GM19438 (cell line): ENCODE measurements around the gene HBA1.
"Not testable (repeated sequence)": the region's sequence is repeated elsewhere in the genome, so short reads cannot be mapped to it uniquely, and the experiment has no call there.

Experiments
- ATAC-seq: cut with Tn5 transposase; IDR thresholded peaks from one replicate; pipeline ENCODE4 v1.9.1; 2021; ENCODE audit warnings: low read depth; ENCODE audit not compliant: unreplicated experiment

The HBA1 gene

DNA sequence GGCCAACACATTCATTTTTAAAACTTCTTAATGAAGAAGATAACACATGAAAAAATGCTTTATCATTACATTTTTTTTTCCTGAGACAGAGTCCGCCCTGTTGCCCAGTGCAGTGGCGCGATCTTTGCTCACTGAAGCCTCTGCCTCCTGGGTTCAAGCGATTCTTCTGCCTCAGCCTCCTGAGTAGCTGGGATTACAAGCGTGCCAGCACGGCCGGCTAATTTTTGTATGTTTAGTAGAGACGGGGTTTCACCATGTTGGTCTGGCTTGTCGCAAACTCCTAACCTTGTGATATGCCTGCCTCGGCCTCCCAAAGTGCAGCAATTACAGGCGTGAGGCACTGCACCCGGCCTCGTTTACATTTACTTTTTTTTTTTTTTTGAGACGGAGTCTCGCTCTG is 17.0 kb downstream of the HBA1 start:
- ATAC-seq, result no peak

DNA sequence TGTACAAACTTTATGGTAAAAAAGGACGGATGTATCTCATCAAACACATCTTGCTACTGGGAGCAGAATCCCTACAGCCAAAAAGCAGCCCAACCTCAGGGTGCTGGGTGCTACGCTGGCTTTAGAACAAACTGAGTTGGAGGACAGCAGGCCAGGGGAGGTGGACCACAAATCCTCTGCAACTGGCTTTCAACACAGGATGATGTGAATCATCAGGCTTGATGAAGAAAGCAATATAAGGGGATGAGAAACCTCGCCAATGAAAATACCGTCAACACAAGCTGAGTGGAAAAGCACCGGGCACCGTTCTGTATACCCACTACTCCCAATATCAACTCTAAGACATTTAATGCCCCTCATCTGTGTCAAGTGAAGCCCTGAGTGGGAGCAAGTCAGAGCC is 18.0 kb downstream of the HBA1 start:
- ATAC-seq, result no peak

DNA sequence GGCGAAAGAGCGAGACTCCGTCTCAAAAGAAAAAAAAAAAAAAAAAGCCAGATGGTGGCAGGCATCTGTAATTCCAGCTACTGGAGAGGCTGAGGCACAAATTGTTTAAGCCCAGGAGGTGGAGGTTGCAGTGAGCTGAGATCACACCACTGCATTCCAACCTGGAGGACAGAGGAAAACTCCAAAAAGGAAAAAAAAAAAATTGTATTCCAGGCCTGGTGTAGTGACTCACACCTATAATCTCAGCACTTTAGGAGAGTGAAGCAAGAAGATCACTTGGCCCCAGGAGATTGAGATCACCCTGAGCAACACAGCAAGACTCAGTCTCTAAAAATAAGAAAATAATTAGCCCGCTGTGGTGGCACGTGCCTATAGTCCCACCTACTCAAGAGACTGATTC is 23.9 kb downstream of the HBA1 start:
- no peak for ATAC-seq

DNA sequence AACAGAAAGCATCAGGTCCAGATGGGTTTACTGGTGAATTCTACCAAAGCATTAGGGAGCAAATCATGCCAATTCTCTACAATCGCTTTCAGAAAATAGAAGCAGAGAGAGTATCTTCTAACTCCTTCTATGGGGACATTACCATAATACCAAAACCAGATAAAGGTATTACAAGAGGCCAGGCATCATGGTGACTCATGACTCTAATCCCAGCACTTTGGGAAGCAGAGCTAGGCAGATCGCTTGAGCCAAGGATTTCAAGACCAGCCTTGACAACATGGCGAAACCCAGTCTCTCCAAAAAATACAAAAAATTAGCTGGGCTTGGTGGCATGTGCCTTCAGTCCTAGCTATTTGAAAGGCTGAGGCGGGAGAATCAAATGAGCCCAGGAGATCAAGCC is 26.8 kb downstream of the HBA1 start:
- no peak for ATAC-seq

DNA sequence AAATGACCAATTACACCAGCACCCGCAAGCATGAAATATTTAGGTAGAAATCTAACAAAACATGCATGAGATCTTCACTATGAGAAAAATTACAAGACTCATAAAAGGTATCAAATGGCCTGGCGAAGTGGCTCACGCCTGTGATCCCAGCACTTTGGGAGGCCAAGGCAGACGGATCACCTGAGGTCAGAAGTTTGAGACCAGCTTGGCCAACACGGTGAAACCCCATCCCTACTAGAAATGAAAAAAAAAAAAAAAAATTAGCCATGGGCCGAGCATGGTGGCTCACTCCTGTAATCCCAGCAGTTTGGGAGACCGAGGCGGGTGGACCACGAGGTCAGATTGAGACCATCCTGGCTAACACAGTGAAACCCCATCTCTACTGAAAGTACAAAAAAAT is 27.6 kb downstream of the HBA1 start:
- ATAC-seq, result not testable (repeated sequence)

DNA sequence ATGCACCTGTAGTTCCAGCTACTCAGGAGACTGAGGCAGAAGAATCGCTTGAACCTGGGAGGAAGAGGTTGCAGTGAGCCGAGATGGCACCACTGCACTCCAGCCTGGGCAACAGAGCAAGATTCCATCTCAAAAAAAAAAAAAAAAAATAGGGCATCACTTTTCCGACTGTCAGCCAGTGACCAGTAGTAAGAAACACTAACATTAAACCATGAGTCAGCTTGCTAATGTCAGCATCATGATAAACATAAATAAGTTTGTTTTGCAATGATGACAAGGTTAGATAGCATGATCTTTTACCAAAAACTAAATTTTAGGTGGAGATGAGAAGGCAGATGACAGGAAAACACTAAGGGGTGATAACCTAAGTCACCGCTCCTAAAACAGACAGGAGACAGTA is 32.9 kb downstream of the HBA1 start:
- ATAC-seq, result not testable (repeated sequence)

DNA sequence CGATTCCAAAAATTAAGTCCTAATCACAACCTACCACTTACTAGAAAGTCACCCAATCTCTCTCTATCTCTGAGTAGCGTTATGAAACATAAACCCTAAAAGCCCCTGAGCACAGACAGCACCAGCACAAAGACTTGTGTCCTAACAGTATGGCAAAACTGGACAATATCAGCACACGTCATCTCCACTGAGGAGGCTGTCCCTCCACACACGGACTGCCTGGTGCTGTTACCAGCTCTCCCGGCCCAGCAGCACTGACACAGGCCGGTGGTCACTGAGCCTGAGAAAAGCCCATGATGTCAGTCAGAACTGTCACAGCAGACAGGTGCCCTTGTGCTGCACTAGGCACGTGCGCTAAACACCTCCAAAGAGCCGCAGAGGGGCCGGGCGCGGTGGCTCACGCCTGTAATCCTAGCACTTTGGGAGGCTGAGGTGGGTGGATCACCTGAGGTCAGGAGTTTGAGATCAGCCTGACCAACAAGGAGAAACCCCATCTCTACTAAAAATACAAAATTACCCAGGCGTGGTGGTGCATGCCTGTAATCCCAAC is 35.2 kb downstream of the HBA1 start:
- ATAC-seq, result not testable (repeated sequence)

DNA sequence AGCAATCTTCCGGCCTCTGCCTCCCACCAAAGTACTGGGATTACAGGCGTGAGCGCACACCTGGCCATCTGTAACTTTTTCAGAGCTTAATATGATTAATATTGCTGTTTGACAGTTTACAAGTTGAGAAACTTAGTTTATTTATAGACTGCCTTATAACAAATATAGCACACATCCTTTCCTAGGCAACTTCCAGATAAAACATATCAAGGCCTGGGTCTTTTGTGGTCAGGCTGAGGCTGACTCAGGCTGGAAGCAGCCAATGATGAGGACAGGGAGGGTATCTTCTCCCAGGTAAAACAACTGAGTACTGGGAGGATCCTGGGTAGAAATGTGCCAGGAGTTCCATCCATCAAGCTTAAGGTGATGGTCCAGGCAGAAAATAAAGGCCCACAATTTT is 36.5 kb downstream of the HBA1 start:
- ATAC-seq, result no peak

DNA sequence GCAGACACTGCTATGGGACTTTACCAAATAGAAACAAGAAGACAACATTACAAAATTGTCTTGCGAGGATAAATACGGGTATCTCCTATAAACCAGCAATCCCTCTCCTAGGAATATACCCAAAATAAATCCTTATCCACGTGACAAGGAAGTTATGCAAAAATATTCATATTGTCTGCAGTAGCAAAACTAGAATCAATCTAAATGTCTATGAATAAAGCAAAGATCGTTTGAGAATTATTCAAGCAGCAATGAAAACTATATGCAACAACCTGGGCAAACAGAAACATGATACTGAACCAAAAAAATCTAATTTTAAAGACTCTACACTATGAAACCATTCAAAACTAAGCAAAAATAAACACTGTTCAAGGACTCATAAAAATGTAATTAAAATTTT is 43.5 kb downstream of the HBA1 start:
- ATAC-seq, result no peak
